ENCODE data around the gene HSD11B2. TPM values are rescaled to one million over a fixed set of nuclear protein-coding genes. Genes with fewer than 3 reads are reported as not detected.

Gene HSD11B2
- total RNA-seq, 1 donor from 2014 or later, result 2.4 TPM

GRCh38 chr16:67426950-67427349 is 4.0 kb upstream of the HSD11B2 start:
- no peaks in the 10 kb centered on the region for H3K36me3 ChIP-seq
- H3K27me3 ChIP-seq, result peaks cover 8% of the 10 kb centered on the region
- peaks cover 11 to 12% of the 10 kb centered on the region in 2 donors for H3K4me1 ChIP-seq
- intact Hi-C loops (cut with DNase I), result no loop called here
- H3K9me3 ChIP-seq, result no peaks in the 10 kb centered on the region
- H3K4me3 ChIP-seq, result no peak overlapping the region
- no peak overlapping the region for H3K27ac ChIP-seq
- TF ChIP-seq CTCF (IDR thresholded peaks at IDR 0.05), result no peak
- DNase-seq (ENCODE audit: low spot score in 2 of 2), result no peak

- Histone ChIP-seq H3K27me3 (peaks cover 8% of the 10 kb centered on the region), H3K27ac (no peak overlapping the region), H3K36me3 (no peaks in the 10 kb centered on the region), H3K4me1 (peaks cover 11 to 12% of the 10 kb centered on the region in 2 donors), H3K4me3 (no peak overlapping the region), H3K9me3 (no peaks in the 10 kb centered on the region)
- intact Hi-C loops (cut with DNase I), result loop anchor here (1.0 kb wide), 1 partner anchor 37 kb away; no protein-coding TSS in a partner anchor
- peak in 1 of 2 donors; percentile 75 for DNase-seq (ENCODE audit: low spot score in 2 of 2)
- TF ChIP-seq CTCF (IDR thresholded peaks at IDR 0.05), result peak; percentile 75 to 80 (median 75)
These were observed 2.7 kb upstream of the HSD11B2 start for GRCh38 chr16:67428146-67428731.

DNA sequence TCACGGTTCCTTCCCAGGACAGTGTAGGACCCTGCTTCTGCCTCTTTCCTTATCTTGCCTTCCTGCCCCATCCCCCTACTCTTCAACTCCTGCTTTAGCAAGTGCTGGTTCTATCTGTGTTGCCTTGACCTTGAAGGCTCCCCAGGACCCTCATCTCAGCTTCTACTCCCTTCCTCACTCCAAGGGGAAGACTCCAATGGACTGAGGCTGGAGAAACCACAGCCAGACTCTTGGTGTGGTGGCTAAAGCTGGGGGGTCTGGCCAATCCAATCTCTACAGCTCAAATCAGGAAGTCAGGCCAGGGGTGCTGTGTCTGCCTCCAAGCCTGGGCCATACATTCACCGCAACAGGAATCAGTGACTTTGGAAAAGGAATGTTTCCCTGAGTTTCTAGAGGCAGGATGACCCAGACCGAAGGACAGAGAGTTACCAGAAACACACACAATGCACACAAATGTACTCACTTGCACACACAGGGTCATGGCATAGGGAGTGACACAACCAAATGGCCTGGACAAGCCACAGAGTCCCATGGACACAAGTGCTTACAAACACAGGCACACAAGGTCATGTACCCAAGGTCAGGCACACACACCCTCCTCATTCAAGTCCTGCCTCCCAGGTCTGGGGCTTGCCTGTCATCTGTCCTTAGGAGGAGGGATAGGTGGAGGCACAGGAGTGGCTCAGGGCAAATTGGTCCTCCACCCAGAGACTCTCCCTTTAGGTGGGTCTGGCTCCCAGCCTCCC is 1.7 kb upstream of the HSD11B2 start:
- intact Hi-C loops (cut with DNase I), result no loop called here
- Histone ChIP-seq H3K27ac (no peak overlapping the region), H3K9me3 (no peaks in the 10 kb centered on the region), H3K4me1 (peaks cover 11 to 12% of the 10 kb centered on the region in 2 donors), H3K36me3 (no peaks in the 10 kb centered on the region), H3K4me3 (no peak overlapping the region), H3K27me3 (peaks cover 8% of the 10 kb centered on the region)
- no peak for DNase-seq (ENCODE audit: low spot score in 2 of 2)
- no peak for TF ChIP-seq CTCF (IDR thresholded peaks at IDR 0.05)

GRCh38 chr16:67429799-67430503 is 970 bp upstream of the HSD11B2 start:
- no peak for TF ChIP-seq CTCF (IDR thresholded peaks at IDR 0.05)
- Histone ChIP-seq H3K9me3 (no peaks in the 10 kb centered on the region), H3K36me3 (no peaks in the 10 kb centered on the region), H3K4me3 (peak overlapping the region; percentile 57 to 68), H3K4me1 (peaks cover 11 to 12% of the 10 kb centered on the region in 2 donors), H3K27ac (no peak overlapping the region), H3K27me3 (peaks cover 6% of the 10 kb centered on the region)
- intact Hi-C loops (cut with DNase I), result no loop called here
- DNase-seq (ENCODE audit: low spot score in 2 of 2), result no peak

GRCh38 chr16:67430504-67430976 is 381 bp upstream of the HSD11B2 start:
- peak overlapping the region; percentile 57 to 68 for H3K4me3 ChIP-seq
- peaks cover 11 to 12% of the 10 kb centered on the region in 2 donors for H3K4me1 ChIP-seq
- peak in 1 of 3 experiments; percentile 8 for TF ChIP-seq CTCF (IDR thresholded peaks at IDR 0.05)
- DNase-seq (ENCODE audit: low spot score in 2 of 2), result no peak
- no peaks in the 10 kb centered on the region for H3K9me3 ChIP-seq
- H3K27ac ChIP-seq, result no peak overlapping the region
- intact Hi-C loops (cut with DNase I), result no loop called here
- H3K36me3 ChIP-seq, result no peaks in the 10 kb centered on the region
- peaks cover 3% of the 10 kb centered on the region for H3K27me3 ChIP-seq

Measured in ascending aorta (tissue), 2 donors.